Pulmonary artery endothelial cell (primary cell): ENCODE data around the gene ARHGAP26. TPM values are rescaled to one million over a fixed set of nuclear protein-coding genes. Genes with fewer than 3 reads are reported as not detected.

ENCODE experiments used
- DNase-seq: peaks from one replicate; pipeline ENCODE4 v3.0.0-alpha.2; 2011; ENCODE audit warnings: low read depth, low spot score
- total RNA-seq: library from RNA; depleted of rRNA; stranded (reverse); fragments of >200 nt; gene quantifications from 2 replicates; pipeline ENCODE4 v1.2.3, GENCODE V29; 2014

ARHGAP26 gene
- total RNA-seq, 1 donor from 2014 or later, result 6.8 TPM

DNA sequence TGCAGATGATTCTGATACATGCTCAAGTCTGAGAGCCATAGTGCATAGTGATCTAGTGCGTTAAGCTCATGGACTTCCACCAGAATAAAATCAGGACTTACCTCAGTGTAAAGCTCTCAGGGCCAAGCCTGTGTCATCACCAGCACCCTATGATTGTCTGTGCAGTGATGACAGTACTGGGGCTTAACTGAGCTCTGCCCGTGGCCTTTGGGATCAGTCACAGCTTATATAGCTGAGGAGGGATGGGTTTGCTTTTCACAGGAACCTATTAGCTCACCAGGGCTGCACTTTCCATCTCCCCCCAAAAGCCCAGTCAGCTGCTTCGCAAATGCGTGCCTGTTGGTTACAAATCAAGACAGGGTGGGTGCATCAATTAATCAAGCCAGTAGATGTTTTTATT lies 386.4 kb downstream of the ARHGAP26 start:
- no peak for DNase-seq

DNA sequence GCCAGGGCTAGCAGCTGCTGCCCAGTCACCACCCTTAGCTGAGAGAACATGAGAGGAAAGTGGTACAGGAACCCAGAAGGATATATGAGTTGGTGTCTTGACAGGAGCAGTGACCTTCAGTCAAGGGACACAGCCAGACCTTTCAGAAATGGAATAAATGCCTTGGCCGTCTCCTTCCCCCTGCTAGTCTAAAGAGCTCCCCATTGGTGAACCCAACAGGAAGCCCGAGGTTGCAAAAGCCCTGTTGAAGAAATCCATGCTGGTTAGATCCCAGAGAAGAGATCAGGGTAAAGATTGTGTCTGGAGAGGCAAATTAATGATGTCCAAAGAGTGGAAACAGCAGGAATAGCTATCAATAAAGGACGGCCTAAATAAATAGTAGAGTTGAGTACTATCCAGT lies 388.9 kb downstream of the ARHGAP26 start:
- DNase-seq, result no peak

DNA sequence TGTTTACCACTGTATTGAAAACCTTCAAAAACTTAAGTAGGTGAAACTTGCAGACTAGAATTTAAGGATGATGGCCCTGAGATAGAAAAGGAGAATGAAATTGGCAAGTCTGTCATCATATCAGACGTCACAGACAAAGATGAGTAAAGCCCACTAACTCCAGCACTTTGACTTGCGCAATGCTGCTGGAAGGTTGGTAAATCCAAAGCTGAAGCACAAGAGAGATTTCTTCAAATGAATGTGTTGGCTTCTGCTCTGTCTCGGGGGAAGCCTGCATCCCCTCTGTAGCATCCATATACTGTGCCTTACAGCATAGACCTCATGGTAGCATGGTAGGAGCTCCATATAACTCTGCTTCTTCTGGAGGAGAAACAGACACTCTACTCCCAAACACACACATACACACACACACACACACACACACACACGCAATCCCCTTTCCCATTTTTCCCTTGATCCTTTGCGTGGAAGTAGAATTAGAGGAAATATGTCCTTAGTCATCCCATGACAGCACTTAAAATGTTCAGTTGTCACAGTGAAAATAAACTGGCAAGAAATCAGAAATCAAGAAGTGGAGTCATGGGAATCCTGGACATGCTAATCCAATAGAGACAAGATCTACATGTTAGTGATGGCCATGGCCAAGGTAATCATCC lies 391.8 kb downstream of the ARHGAP26 start:
- no peak for DNase-seq

DNA sequence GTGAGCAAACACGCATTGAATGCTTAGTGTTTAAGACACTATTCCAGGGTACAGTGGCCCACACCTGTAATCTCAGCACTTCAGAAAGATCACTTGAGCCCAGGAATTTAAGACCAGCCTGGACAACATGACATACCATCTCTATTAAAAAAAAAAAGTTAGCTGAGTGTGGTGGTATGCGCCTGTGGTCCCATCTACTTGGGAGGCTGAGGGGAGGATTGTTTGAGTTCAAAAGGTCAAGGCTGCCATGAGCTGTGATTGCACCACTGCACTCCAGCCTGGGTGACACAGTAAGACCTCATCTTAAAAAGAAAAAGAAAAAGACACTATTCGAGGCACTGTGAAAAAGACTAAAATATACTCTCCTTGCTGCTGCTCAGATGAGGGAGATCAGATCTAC lies 392.6 kb downstream of the ARHGAP26 start:
- DNase-seq, result no peak

DNA sequence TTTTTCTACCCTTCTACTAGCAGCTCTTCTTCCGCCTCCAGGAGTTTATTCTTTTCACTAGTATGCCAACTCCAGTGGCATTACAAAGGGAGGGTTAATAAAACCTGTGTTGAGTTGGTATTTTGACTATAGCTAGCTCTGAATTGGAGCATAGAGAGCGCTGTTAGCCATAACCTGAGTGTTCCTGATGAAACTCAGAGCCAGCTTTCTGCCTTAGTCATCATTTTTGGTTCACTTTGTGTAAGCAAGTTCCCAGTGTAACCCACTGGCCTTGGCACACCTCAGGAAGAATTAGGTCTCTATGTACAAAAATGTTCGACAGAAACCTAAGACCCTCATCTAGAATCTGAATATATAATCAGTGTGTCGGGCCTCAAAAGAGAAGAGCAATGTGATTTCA lies 394.4 kb downstream of the ARHGAP26 start:
- no peak for DNase-seq

DNA sequence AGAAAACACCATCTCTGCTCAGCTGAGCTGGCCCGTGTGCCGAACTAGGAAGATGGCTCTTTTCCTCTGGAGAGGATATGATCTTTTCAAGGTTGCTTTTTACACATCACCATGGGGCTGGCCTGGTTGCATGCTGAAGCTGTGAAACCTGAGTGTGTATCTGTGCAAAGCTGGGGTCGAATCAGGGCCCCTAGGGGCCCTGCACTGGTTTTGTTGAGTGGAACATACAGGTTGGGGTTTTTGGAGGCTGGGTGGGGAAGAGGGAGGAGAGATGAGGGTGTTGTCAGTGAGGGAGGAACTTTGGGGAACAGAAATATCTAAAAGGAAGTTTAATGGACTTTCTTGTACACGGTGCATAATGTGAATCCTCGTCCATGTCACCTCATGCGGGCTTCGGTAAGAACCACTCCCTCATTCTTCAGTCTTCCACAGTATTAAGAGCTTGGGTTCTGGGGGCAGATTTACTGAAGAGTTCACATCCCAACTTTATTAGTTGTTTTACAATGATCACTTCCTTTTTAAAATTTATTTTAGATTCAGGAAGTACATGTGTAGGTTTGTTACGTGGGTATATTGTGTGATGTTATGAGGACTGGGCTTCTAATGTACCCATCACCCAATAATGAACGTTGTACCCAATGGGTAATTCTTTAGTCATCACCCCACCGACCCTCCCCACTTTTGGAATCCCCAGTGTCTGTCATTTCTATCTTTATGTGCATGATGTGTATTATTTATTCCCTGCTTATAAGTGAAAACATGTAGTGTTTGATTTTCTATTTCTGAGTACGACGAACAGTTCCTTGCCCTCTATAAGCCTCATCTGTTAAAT lies 395.1 kb downstream of the ARHGAP26 start:
- no peak for DNase-seq

DNA sequence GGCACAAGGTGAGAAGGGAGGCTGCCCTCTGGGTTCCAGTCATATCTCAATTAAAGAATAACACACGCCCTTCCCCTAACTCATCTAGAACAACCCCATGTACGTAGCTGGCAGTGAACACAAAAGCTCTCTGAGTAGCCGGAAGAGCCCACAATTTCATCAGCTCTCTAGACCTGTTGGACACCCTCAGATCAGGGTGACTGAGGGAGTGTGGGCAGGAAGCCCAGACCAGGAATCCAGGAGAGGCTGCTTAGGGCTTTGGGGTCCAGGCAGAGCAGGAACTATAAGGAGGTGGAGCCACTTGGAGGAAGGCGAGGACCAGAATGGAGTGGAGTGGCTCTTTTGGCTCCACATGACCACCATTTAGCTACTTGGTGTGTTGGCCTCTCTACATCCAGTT lies 395.9 kb downstream of the ARHGAP26 start:
- no peak for DNase-seq

DNA sequence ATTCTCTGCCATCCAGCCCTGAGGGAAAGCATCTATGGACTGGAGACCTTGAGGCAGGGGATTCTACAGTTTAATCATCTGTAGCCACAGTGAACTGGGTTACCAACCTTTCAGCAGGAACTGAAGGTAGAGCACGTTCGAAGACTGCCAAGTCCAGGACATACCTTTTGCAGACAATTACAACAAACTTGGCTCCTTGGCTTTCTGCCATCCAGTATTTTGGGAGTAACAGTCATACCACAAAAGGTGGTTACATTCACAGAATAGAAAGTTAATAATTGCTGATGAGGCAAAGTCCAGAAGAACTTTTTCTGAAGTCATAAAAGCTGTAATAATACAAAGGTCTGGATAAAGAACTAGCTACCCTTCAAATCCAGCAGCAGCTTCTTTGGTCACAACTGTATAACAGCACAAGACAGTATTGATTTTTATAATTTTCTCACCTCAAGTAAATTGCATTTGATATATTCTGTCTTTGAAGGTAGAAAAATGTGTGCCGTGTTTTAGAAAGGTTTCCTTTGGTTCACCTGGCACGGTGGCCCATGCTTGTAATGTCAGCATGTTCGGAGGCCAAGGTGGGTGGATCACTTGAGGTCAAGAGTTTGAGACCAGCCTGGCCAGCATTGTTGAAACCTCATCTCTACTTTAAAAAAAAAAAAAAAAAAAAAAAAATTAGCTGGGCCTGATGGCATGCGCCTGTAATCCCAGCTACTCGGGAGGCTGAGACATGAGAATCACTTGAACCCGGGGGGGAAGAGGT lies 396.7 kb downstream of the ARHGAP26 start:
- no peak for DNase-seq

DNA sequence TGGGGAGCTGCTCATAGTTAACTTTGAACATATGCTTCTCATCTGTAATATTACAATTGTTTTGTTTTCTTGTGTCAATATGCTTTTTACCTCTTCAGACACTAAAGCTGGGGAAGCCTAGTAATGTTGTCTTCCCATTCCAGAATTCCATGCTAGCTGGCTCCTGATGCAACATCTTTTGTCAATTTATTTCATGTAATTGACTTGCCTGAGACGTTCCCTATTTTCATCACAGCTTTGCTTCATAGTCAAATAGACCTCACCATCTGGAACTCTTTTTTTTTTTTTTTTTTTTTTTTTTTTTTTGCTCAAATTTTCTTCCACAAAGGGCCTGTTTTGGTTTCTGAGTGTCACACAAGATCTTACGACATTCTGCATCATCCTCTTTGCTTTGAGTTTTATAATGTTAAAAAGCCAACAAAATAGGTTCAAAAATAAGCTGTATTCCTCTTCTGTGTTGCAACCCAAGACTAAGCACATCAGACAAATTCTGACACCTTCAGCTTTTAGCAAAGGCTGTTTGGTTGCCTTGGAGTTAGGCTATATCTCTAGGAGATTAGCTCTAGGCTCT lies 398.1 kb downstream of the ARHGAP26 start:
- no peak for DNase-seq

DNA sequence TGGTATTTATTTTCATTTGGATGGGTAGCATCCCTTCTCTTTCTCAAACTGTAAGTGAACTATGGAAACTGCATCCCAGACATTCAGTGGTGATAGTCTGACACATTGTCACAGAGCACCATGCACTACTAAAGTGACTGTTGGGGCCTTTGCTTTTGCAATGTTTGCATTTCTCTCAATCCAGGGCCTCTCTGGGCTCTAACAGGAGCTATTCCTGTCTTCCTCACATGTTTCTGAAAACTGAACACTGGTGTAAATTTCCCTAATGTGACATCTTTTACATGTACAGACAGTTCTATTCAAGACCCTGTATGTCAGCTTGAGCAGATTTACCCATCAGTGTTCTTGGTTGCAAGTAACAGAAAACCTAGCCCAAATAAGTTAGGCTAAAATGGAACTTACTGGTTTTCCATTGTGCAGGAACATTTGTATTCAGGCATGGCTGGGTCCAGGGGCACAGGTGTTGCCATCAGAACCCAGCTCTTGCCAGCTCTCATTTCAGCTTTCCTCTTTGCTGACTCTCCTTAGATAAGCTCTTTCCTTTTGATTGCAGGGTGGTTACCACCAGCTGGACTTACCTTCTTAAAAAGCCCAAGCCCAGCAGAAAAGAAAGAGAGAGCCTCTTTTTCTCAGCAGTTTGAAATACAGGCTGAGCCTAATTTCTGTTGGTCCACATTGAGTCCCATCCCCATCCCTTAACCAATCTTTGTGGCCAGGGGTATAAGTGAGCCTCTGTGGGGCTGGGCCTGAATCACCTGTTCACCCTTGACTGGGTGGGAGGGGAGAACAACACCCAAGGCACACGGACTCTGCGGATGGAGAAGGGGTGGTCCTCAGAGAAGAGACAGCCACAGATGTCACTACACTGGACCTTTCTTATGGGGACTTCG lies 399.0 kb downstream of the ARHGAP26 start:
- DNase-seq, result no peak

DNA sequence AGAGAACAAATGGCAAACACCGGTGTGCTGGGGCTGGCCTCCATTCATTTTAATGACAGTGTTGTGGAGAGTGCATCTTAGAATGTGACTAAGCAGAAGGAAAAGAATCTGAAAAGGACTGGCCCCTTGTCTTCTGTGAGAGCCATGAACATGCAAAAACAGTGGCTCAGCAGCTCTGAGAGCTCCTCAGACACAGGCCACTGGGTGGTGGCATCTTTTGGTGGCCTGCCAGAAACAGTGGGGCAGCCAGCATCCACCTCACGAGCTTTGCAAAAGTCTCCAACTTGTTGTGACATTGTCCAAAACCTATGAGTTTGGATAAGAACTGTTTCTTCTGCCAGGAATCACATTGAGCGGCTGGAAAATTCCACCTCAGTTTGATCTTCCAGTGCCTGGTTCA lies 399.9 kb downstream of the ARHGAP26 start:
- no peak for DNase-seq

DNA sequence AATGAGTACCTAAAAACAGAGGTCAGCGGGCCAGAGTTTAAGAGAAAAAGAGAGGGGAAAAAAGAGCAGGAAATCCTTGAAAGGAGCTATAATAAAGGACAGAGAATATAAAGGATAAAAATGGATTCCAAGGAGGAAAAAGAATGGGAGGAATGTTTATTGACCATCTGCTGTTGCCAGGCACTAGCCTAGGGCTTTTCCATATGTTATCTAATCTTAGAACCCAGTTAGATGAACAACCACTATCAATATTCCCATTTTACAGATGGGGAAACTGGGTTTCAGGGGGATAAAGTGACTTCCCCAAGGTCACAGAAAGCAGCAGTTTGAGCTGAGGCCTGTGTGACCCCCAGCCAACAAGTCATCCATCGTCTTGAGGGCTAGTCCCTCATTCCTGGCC lies 400.8 kb downstream of the ARHGAP26 start:
- no peak for DNase-seq

DNA sequence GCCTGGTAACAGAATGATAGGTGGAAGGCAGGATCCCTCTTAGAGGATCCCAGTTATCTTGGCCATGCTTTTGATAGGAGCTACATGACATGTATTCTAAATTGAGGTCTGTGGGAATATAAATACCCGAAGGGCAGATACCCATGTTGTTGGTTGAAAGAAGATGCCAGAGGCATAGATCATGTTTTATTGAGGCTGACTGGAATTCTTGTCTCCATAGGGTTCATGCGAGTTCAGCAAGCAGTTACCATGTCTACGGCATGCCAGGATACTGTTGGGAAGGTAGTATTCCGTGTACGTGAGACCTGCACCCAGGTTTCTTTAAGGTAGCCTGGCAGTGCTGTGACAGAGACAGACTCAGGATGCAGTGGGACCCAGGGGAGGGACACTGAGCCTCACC lies 402.6 kb downstream of the ARHGAP26 start:
- DNase-seq, result no peak

DNA sequence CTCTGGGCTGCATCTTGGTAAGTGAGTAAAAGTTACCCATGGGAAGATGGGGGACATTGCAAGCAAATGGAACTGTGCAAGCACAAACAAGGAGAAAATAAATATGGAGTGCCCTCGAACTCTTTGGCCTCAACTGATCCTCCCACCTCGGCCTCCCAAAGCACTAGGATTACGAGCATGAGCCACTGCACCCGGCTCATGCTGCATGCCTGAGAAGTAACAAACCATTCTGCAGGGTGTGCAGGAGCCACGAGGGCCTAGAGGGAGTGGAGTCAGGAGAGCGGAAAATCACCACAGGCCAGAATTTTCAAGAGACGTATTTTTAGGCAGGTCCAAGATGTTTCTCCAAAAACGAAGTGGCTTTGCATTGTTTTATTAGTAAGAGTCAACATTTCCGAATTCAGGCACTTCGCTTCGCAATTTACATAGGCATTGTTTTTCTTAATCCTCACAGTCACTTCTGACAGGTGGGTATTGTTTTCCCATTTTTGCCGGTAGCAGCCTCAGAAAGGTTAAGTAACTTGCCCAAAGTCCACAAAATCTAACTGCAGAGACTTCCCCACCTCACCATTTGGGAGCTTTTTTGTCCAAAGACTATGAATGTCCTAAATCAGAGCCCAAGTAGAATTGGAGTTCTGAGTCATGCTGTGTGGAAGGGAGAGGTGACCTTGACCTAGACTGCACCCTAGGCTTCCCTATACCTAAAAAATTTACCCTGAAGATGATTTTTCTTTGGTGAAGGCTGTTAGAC lies 403.1 kb downstream of the ARHGAP26 start:
- DNase-seq, result no peak

DNA sequence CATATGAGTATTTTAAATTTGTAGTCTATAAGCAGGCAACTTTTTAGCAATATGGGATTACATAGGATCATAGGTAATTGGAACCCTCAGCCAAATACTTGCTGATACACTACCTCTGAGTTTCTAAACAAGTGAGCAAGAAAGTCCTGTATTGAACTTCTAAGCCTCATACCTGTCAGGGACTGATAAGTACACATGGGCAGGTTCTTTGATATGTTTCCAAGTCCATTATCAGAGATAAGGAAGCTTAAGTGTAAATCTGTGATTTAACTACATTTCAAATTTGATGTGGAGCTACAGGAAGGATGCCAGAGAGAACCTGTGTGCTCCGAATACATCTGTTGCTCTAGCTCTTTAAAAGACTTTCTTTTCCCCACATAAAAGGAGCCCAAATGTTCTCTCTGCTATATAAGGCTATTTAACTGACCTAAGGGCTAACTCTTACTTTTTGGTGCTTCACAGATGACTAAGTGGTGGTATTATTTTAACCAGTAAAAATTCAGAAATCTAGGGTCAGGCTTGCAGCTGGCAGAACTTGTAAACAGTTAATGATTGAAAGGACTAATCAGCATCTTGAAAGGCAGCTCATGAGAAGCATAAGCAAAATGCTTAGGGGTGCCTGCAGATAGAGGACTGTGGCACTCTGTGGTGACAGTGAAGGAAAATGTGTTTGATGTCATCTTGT lies 404.7 kb downstream of the ARHGAP26 start:
- DNase-seq, result no peak

DNA sequence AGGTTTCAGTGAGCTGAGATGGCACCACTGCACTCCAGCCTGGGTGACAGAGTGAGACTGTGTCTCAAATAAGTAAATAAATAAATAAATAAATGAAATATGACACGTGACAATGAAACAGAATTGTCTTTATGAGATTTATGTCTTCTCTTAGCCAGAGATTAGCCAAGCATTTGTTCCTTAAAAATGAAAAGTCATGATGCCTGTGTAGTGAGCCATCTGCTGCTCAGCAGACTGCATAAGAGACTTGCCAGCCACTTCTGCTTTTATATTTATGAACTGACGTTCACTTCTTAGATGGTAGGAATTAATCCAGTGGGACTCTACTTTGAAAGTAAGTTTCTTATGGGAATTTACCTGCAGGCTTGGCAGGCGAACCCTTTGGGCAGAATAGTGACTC lies 405.9 kb downstream of the ARHGAP26 start:
- no peak for DNase-seq

DNA sequence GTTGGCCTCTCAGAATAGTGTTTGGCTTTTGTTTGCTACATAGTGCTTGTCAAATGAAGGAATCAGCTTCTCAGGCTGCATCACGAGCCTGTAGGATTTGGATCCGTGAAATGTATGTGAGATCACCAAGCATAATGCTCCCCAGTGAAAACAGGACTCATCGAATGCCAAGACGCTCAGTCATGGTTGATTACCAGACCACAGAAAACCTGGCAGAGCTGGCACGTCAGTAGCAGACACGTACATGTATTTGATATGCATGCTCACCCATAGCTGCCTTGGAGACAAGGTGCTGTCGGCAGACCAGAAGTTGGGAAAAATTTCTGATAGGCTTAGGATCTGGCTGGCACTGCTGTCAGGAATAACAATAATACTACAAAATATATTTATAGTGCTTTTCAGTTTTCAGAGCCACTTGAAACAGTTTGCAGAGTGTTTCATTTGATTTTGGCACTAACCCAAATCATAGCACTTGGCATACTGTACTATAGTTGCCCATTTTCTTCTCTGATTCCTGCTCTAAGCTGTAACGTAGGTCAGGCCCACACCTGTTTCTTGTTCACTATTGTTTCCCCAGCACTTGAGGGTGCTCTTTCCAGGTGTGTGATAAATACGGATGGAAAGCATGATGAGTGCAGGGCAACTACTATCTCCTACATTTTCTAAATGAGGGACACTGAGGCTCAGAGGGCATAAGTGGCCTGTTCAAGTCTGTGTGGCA lies 407.2 kb downstream of the ARHGAP26 start:
- DNase-seq, result peak; percentile 24

DNA sequence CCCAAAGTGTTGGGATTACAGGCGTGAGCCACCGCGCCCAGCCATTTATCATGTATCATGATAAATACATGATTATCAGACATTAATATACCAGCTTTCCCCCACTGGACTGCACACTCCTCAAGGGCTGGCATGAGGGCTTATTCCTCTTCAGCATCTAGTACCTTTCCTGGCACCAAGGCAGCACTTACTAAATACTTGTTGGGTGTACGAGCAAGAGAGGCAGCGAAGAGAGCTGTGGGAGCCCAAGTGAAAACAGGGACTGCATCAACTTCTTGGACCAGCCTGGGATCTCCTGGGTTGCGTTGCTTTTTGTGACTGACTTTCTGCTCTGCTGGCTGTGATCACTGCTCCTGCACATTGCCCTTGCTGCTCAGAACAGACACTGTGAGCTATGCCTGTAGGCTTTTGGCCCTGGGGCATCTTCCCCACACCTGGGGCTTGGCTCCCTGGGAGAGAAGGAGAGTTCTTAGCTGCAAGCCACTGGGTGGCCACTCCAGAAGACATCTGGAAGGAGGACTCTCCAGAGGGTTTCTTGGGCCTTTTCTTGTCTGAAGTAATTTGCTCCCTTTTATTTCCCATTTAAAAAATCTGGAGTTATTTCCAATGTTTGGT lies 409.1 kb downstream of the ARHGAP26 start:
- no peak for DNase-seq

DNA sequence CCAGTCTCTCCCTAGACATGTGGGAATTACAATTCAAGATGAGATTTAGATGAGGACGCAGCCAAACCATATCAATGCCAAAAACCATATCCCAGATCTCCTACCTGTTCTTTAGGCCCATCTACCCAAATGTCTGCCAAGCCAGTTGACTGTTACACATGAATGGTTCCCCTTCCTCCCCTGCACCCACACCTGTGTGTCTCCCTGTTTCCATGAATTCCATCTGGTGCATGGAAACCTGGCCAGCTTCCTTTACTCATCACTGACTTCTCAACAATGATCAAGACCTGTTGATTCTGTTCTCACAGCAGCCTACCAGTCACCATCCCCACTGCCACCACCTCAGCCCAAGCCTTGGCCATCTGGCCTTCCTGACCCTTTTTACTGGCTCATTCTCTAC lies 410.6 kb downstream of the ARHGAP26 start:
- DNase-seq, result no peak
